Hematopoietic multipotent progenitor cell (in vitro differentiated cells): ENCODE measurements around the gene THRB. TPM values are rescaled to one million over a fixed set of nuclear protein-coding genes. Genes with fewer than 3 reads are reported as not detected.
A peak's percentile ranks its signal among the peaks of the same experiment; 100 is the strongest.

Experiments
- DNase-seq, 3 donors: peaks; one replicate each; pipeline ENCODE4 v3.0.0-alpha.2; 2011 to 2015; ENCODE audit warnings: low read depth in 2 of 3, low spot score in 2 of 3
- total RNA-seq: library from RNA; depleted of rRNA; stranded (reverse); fragments of >200 nt; gene quantifications from one replicate; pipeline ENCODE4 v1.2.3, GENCODE V29; 2012

Gene THRB
- 5.7 TPM for total RNA-seq

DNA sequence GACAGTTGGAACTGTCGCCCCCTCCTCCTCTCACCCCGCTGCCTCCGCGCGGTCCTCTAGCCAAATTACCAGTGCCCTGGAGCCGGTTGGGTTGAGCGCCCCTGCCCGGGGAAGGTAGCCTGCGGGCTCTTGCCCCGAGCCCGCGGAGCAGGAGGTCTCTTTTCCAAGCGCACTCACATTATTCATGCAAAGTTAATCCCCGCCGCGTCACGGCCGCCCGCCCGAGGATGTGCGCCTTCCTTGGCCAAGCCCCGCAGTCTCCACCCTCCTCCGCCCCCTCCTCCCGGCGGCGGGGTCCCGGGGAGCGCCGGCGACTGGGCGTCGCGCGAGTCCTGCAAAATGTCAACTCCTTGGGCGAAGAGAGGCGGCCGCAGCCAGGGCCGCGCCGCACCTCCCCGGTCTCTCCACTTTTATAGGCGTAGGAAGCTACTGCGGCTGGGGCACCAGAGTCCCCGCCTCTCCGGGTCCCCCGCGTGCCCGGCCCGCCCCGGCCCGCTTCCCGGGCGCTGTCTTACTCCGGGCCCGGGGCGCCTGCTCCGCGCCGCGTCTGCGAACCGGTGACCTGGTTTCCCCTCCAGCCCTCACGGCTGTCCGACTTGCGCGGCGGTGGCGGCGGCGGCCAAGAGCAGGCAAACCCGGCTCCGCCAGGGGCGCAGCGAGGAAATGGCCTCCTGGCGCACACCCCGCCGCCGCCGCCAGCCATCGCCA lies at the start of gene THRB:
TSS of gene THRB (minus strand) at position 233 of the 708 bp plus-strand sequence.
- DNase-seq = peak in 2 of 3 donors; percentile 73 to 74

DNA sequence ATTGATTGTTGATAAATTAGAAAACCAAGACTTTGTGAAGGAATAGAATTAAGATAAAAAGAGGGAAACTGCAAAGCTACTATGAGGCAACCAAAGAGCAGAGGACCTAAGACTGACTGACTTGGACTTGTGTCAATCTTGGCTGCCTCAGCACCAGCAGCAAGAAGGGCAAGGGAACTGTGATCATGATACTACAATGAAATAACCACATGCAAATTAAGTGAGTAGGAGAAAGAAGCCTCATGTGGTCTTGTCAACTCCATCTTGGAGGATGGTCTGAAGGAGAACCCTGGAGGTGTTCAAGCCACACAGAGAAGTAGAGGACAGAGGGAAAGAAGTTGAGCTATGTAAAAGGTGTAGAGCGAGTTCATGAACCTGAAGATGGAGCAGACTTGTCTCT lies 47.3 kb upstream of the THRB start:
- no peak for DNase-seq

DNA sequence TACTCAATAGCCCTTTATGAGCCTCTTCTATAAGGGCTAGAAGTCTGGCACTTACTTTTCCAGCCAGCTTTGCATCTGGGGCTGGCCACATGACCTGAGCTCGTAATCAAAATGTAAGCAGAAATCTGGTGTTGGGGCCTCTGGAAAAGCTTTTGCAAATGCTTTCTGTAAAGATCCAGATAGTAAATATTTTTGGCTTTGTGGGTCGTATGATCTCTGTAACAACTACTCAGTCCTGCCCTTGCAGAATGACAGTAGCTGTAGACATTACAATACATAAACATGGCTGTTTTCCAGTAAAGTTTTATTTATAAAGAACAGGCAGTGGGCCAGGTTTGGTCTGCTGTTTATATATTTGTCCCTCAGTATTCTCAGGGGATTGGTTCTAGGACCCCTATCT lies 46.2 kb upstream of the THRB start:
- no peak for DNase-seq

DNA sequence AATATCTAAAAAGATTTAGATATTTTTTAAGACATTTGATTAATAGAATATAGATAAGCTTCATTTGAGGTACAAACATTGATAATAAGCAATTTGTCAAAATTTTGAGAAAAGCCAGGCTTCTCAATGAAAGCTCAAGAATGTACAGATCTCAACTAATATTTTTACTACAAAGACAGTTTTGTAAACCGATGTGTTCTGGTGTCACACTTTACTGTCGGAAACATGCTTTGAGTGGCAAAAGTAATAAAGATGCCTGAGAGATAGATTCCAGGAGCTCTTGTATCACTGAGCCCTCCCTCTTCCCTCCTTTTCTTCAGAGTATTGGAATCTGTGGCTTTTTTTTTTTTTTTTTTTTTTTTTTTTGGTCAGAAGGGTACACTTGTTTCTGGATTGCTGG lies 45.0 kb upstream of the THRB start:
- DNase-seq = no peak

DNA sequence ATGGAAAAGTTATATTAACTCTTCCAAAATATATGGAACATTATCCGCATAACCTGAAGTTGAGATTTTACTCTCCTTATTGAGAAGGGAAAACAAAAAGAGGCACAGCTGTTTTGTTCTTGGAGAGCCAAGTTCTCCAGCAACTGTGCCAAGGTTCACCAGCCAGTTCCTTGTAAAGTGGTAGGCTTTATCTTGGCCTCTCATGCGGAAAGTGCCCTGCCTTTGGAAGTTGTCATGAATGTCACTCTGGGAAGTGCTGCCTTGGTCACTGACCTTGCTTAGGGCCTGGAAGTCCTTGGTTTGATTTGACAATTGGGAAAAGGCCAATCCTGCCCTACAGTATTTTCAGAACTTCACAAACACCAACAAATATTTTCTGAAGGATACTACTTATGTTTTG lies 44.2 kb upstream of the THRB start:
- DNase-seq = no peak

DNA sequence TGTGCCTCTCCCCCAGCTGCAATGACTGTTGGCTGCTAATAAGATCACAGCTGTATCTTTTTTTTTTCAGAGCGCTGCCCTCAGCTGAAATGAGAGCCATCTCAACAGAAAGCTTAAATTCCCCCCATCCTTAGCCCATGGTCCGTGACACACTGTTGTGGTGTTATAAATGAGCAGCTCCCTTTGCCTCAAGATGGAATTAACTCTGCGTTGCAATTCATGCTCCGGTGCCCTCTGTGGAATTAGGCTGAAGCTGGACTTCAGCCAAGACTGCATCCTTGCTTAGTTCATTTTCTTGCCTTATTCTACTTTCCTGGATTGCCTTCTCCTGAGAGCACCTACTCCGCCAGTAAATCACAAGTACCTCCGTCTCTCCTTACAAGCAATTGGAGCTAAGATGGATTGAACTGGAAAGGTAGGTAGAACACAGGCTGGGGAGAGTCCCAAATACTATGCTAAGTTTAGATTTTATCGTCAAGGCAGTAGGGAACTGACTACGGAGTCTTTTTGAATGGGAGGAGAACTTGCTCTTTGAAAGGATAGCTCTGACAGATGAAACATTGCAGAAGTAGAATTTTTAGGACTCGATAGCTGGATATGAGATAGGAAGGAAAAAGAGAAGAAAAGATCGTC lies 39.0 kb upstream of the THRB start:
- DNase-seq = no peak

DNA sequence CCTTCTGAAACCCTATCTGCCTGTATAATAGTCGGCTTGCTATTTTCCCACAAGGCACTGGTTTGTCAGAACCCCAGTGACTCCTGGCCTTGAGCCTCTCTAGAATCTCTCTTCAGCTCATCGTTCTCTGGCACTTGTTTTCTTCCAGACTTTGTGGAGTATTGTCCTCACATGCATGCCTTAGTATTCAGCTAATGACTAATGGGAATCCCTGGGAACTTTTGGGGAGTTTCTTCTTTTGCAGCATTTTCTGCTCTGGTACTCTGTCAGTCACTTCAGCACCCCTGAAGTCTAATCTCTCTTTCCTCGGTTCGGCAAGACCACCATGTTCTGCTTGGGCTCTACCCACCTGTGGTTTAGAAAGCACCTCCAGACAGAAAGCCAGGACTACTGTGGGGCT lies 35.8 kb upstream of the THRB start:
- DNase-seq = no peak

DNA sequence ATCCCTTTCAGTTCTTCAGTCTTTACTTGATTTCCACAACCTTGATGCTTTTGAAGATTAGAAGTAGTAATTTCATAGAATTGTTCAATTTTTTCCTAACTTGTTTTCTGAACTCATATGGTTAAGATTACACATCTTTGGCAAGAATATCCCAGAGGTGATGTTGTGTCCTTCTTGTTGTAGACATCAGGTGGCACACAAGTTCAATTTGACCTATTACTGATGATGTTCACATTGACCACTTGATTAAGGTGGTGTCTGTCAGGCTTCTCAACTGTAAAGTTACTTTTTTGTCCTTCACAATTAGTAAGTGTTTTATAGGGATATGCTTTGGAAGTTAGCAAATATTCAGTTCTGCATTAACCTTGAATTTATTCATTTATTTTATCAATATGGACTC lies 34.6 kb upstream of the THRB start:
- no peak for DNase-seq

DNA sequence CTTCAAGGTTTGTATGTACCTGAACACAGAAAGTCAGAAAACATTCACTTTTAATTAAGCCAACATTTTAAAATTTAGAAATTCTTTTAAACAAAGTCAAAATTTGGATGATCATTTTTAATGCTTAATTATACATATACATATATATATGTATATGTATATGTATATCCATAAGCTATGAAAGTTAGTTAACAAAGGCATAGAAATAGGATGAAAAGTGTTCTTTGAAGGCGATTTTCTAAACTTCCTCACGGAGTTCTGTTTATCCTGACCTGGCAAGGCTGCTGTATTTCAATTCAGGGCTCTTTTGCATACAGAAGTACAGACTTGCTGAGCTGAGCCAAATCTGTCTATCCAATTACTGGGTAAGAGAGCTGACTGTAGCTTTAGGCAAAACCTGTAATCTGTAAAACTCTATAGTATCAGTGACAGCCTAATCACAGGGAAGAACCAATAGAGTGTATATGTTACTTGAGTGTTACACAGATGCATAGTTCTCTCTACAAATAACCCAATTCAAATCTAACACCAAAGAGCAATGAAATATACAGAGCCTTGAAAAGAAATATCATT lies 32.1 kb upstream of the THRB start:
- DNase-seq = no peak

DNA sequence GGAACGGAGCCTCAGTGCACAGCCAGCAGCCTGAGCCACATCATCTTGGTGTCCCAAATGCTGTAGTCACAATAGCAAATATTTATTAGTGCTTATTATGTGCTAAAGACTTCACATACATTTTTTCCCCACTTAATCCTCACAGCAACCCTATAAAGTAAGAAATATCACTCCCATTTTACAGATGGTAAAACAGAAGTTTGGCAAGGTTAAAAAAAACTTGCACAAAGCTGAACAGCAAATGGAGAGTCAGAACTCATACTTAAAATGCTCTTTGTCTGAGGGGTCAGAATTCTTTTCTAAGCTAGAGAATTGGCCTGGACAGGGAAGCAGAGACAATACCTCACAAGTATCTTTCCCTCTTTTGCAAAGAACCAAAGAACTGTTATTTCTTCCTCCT lies 30.9 kb upstream of the THRB start:
- no peak for DNase-seq

DNA sequence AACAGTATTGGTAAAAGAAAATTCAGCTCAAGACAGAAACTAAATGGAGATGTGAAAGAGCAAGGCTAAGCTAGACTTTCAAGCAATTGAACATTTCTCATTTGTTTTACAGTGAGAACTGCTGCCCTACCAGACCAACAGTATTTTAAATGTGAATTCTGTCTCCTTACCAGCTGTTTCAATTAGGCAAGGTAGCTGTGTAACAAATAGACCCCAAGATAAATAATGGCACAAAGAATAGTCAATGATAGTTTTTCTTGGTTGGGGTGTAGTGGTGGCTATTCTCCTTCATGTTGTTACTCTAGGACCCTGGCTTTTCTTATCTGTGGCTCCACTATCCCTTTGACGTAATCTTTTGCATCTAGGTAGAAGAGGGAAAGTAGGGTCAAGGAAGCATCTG lies 30.4 kb upstream of the THRB start:
- no peak for DNase-seq

DNA sequence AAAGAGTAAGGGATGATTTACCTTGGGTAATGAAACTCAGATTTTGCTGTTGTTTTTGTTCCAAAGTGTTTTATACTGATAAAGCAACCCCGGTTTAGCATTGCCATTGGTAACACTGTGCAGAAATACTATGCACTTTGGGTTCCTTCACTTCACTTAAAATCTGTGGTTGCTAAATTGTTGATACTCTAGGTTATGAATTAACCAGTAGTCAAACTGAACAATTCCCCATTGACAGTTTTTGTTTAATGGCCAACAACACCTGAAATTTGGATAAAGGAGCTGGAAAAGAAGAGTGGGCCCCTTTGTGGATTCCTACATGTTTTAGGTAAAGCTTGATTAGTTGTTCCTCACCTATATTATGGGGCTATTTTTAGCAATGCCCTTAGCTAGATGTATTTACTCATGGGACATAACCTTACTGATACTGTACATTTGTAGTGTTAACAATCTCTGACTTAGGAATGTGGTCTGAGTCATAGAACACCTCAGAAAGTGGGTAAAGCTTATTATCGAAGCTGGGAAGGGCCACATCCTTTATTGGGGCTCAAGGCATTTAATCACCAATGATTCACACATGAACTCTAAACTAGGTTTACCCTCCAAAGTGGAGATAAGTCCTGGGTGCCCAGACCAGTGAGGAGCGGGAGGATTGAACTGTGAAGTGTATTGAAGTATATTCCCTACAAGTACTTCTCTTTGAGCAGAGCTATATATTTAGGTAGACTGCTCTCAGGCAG lies 29.5 kb upstream of the THRB start:
- no peak for DNase-seq

DNA sequence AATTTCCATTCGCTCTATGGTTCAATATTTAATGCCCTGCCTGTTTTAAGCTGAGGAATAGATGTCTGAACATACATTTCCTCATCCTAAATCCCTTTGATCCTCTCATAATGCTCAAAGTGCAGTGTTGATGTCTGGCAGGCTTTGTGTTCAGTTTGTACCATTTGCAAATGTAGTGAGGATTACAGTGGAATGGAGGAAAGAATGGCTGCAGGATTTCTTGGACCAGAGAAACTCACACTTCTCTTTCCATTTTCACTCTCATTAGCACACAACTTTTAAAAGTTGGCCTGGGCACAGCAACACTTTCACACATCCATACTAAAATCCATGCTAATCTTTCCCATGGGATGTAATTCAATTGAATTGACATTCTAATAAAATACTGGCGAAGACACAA lies 28.6 kb upstream of the THRB start:
- DNase-seq = no peak

DNA sequence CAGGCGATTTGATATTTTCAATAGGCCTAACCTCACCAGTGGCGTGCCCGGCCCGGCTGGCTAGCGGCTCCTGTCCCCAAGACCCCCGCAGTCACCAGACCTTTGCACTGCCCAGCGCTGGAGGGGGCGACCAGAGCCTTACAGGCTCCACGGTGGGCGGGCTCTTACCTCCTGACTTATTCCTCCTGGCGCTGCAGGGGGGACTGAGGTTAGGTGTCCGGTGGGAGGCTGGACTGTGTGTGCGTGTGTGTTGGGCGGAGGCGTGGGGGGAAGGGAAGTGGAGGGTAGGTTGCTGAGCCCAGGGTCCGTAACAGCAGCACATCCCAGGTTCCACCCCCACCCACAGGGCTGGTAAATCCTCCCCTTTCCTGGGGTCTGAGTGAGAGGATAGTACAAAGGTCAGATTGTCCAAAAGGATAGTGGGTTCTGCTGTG lies 27.5 kb upstream of the THRB start:
- no peak for DNase-seq

DNA sequence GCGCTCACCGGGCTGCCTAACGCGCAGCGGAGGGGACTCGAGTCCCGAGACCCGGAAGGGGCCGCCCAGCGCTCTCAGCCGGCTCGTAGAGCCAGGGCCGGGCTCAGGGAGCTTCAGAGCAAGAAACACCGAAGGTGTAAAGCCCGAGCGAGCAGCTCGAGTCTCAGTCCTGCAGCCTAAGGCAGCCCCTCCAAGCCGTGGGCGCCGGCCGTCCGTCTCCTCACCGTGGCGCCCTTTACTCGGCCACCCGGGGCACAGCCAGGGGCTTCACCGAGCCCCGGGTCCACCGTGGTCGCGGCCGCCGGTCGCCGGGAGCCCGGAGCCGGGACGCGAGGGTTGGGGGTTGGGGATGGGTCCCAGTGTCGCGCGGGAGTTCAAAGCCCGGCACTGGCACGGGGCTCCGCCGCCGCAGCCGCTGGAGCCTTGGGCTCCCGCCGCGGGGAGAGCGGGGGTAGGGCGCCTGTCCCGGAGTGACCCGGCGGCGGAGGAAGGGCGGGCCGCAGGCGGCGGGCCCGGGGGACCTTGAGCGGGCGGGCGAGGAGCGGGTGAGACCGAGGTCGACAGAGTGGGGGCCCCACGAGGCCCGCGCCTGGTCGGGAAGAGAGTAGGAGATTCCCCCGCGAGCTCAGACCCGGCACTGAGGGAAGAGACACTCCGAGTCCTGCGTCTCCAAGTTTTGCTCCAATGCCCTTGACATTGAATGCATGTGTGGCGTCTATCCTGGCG lies 26.9 kb upstream of the THRB start:
- DNase-seq = peak in 2 of 3 donors; percentile 50 to 74

DNA sequence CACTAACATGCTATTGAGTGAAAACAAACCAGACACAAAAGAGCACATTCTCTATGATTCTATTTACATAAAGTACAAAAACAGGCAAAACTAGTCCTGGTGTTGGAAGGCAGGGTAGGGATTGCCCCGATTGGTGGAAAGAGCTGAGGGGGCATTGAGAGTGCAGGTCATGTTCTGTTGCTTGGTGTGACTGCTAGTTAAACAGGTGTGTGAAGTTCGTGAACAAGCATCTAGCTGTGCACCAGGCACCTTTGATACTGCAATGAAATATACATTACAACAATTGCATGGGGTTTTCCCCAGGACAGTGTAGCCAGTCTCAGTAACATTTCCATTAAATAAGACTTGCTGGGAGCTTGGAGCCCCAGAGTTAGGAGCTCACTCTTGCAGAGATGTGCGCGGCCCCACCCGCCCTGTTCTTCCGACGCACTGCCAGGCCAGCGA lies 26.3 kb upstream of the THRB start:
- no peak for DNase-seq

DNA sequence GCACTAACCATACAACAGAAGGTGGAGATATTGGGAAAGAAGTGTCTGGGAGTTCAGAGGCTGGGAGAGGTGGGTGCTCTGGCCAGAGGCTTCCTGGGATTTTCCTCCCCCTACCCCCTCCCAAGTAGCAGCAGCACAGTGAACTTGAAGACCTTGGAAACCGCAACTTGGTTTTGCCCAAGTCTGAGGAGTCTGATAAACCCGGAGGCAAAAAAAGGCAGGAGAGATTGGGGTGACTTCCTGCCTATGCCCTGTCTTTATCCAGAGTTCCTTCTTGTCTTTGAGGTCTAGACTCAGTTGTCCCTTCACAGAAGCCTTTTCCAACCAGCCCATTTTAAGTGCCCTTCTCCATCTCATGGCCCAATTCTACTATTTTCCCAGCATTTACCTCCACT lies 25.4 kb upstream of the THRB start:
- no peak for DNase-seq

DNA sequence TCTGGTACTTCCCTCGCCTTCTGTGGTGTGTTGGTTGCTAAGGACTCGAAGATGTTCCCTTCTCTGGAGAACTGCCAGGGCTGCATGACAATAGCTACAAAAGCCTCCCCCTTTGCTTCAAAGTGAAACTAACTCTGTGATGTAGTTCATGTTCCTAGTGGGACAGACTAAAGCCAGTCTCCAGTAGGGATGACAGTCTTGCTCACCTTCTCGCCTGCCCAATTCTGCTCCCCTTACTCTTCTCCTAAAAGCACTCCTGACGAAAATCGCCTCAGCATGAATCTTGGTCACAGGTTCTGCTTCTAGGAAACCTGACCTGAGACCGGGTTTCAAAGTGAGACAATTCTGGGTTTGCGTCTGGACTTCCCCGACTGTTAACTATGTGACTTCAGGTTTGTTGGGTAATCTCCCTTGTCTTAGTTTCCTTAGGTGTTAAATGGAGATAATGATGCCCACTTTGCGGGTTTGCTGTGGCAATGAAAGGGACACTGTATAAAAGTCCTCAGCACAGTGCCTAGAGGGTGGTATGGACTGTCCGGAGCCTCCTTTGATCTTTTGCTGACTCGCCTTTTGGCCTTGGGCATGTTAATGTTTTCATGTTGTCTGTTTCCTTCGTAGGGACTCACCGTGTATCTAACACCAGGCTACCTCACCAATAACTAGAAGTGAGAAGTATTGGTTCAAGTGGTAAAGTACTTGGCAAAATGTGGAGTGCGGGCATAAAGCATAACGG lies 24.9 kb upstream of the THRB start:
- peak in 2 of 3 donors; percentile 68 to 90 for DNase-seq

DNA sequence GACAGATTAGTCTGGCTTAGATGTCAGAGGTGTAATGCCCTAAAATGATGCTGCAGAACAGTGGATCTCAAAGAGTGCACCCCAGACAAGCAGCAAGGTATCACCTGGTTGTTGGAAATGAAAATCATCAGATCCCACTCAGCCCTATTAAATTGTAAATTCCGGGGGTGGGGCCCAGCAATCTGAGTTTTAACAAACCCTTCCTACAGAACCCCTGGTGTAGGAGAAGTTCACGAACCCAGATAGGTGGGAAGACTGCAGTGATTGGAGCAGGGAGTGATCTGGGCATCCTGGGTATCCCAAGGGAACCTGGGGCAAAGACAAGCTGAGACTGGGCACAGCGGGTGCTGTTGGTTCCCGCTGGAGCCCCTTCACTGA lies 24.3 kb upstream of the THRB start:
- no peak for DNase-seq

DNA sequence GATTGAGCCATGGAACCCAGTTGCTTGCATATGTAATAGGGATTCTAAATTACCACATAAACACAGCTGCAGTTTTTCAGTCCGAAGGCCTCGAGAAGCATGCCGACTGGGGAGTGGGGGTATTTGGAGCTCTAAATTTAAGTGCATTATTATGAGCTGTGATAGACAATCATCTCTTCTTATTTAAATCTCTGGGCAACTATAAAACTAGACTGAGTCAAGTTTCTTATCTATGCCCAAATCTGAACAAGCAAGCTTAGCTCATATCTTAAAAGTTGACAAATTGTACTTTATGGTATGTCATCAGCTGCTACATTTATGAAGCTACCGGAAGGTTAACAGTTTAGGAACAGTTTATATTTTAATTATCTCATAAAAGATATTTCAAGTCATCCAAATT lies 19.5 kb upstream of the THRB start:
- DNase-seq = no peak
